ENCODE measurements around the gene SGTA.

Gene SGTA

GRCh38 chr19:2756921-2757881, 25.9 kb downstream of the SGTA start:
- ATAC-seq (no peak), DNase-seq (no peak)
- no peaks in the 10 kb centered on the region for H3K9me3 Mint-ChIP-seq
- no peak overlapping the region for H3K4me3 Mint-ChIP-seq
- peak overlapping the region in 1 of 2 donors; percentile 67 for H3K27ac Mint-ChIP-seq
- no peaks in the 10 kb centered on the region for H3K27me3 Mint-ChIP-seq
- H3K4me1 Mint-ChIP-seq = peaks cover 24% of the 10 kb centered on the region

DNA sequence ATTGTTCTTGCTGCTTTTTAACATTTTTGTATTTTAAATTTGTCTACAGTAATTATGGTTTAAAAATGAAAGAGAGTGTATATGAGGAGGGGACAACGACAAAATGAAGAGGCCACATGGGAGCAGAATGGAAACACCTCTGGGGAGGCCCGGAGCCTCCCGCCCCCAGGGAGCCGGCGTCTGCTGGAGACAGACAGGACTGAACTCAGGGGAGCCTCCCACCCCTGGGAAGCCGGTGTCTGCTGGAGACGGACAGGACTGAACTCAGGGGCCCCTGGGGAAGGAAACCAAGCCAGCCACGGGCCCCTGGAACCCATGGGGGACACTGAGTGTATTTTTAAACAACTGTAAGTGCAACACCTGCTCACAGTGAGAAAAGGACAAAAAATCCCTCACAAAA, 26.6 kb downstream of the SGTA start:
- Mint-ChIP-seq H3K27ac (no peak overlapping the region), H3K9me3 (no peaks in the 10 kb centered on the region), H3K4me1 (peaks cover 23% of the 10 kb centered on the region), H3K4me3 (no peak overlapping the region), H3K27me3 (no peaks in the 10 kb centered on the region)
- DNase-seq = no peak
- ATAC-seq = no peak

- no peak overlapping the region for H3K4me3 Mint-ChIP-seq
- no peaks in the 10 kb centered on the region for H3K9me3 Mint-ChIP-seq
- H3K27ac Mint-ChIP-seq = peak overlapping the region in 1 of 2 donors; percentile 49
Observed at GRCh38 chr19:2755811-2756210, 27.3 kb downstream of the SGTA start.

DNA sequence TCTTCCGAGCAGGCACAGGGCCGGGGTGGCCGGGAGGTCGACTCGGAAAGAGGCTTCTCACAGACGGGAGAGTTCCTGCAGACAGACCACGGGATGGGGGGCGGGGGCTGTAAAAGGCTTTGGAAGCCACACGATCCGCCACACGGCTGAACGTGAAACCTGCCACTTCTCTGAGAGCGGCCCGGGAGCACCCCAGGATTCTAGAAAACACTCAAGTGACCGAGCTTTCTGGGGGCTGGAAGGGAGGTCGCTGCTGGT, 27.7 kb downstream of the SGTA start:
- Mint-ChIP-seq H3K4me1 (peaks cover 34% of the 10 kb centered on the region), H3K27ac (peak overlapping the region in 1 of 2 donors; percentile 49), H3K4me3 (no peak overlapping the region), H3K9me3 (no peaks in the 10 kb centered on the region), H3K27me3 (no peaks in the 10 kb centered on the region)
- ATAC-seq (no peak), DNase-seq (no peak)

More at GRCh38 chr19:2755811-2756210, 27.3 kb downstream of the SGTA start:
- DNase-seq (no peak), ATAC-seq (no peak)
- H3K27me3 Mint-ChIP-seq = no peaks in the 10 kb centered on the region
- peaks cover 30% of the 10 kb centered on the region for H3K4me1 Mint-ChIP-seq

DNA sequence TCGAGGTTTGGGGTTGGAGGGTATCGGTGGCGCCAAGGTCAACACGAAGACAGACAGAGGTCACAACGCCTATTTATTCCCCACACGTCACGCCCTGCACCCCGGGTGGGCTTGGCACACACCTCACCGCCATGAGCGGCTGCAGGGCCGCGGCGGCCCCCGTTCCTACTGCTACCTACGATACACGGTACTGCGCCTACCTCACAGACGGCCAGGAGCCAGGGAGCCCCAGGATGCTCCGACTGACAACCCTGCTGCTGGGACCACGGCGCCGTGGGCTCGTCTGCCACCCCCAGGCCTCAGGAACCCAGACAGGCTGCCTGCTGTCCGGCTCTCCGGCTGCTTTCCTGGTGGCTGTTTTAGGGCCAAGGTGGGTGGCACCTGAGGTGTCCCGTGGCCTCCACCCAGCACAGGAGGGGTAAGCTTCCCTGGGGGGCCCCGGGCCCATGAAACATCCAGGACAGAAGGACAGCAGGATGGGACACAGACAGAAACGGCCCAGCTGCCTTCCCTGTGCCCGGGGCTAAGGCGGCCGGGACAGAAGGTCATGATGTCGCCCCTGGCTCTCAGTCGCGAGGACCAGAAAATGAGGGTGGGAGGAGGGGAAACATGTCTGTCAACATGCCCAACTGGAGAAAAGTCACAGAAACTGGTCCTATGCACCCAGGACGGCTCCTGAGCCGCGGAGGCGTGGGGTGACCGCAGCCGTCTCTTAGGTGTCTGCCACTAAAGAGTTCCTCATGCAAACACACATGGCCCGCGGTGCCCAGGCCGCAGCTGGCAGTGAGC, 28.2 kb downstream of the SGTA start:
- Mint-ChIP-seq H3K27ac (no peak overlapping the region), H3K4me3 (no peak overlapping the region), H3K9me3 (no peaks in the 10 kb centered on the region), H3K4me1 (peaks cover 35% of the 10 kb centered on the region), H3K27me3 (no peaks in the 10 kb centered on the region)
- DNase-seq (no peak), ATAC-seq (no peak)

- H3K27ac Mint-ChIP-seq = no peak overlapping the region
- peaks cover 28% of the 10 kb centered on the region for H3K4me1 Mint-ChIP-seq
- no peak for DNase-seq
- H3K9me3 Mint-ChIP-seq = no peaks in the 10 kb centered on the region
- no peak for ATAC-seq
- H3K27me3 Mint-ChIP-seq = no peaks in the 10 kb centered on the region
- H3K4me3 Mint-ChIP-seq = no peak overlapping the region
Observed at GRCh38 chr19:2751438-2751830, 31.6 kb downstream of the SGTA start.

GRCh38 chr19:2750808-2751437, 32.1 kb downstream of the SGTA start:
- Mint-ChIP-seq H3K9me3 (no peaks in the 10 kb centered on the region), H3K4me3 (no peak overlapping the region), H3K27ac (peak overlapping the region in 1 of 2 donors; percentile 40), H3K4me1 (peaks cover 28% of the 10 kb centered on the region), H3K27me3 (no peaks in the 10 kb centered on the region)
- ATAC-seq = no peak
- DNase-seq = no peak

DNA sequence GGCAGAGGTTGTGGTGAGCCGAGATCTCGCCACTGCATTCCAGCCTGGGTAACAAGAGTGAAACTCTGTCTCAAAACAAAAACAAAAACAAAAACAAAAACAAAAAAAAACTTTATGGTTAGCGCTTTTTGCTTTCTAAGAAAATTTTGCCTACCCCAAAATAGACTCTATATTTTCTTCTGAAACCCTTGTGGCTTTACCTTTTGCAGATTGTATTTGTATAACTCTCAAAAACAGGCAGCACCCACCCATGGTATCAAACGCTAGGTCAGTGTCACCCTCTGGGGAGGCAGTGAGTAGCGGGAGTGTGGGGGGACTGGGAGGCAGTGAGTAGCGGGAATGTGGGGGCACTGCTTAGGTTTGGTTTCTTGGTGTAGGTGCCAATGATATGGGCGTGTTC, 35.7 kb downstream of the SGTA start:
- Mint-ChIP-seq H3K4me3 (no peak overlapping the region), H3K4me1 (peaks cover 13% of the 10 kb centered on the region), H3K27me3 (peaks cover 9% of the 10 kb centered on the region), H3K9me3 (no peaks in the 10 kb centered on the region), H3K27ac (no peak overlapping the region)
- ATAC-seq (no peak), DNase-seq (no peak)

DNA sequence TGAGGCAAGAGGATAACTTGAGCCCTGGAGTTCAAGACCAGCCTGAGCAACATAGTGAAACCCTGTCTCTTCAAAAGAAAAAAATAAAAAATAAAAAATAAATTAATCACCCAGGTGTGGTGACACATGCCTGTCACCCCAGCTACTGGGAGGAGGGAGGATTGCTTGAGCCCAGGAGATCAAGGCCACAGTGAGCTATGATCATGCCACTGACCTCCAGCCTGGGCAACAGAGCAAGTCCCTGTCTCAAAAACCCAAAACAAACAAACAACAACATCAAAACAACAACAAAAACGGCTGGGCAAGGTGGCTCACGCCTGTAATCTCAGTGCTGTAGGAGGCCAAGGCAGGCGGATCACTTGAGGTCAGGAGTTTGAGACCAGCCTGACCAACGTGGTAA, 39.0 kb downstream of the SGTA start:
- H3K4me3 Mint-ChIP-seq = no peak overlapping the region
- H3K4me1 Mint-ChIP-seq = peaks cover 9% of the 10 kb centered on the region
- ATAC-seq (no peak), DNase-seq (no peak)
- no peak overlapping the region for H3K27ac Mint-ChIP-seq
- H3K27me3 Mint-ChIP-seq = peaks cover 28% of the 10 kb centered on the region
- H3K9me3 Mint-ChIP-seq = no peaks in the 10 kb centered on the region

DNA sequence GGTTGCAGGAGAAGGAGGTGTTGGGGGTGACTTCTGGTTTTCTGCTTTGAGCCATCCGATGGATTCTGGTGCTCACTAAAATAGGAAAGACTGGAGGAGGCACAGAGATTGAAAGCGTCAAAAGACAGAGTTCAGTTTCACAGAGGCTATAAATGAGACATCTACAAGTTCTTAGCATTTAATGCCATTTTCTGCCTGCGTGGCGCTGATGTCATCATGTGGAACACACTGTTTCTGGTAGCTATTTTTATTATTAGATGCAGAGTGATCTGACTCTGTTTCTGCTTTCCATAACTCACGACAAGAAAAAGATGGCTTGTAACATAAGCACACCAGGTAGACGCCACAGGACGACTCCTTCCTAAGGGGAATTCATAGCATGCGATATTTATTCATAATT, 40.0 kb downstream of the SGTA start:
- no peak for ATAC-seq
- Mint-ChIP-seq H3K4me1 (peaks cover 20% of the 10 kb centered on the region), H3K27me3 (peaks cover 28% of the 10 kb centered on the region), H3K9me3 (no peaks in the 10 kb centered on the region), H3K4me3 (no peak overlapping the region), H3K27ac (no peak overlapping the region)
- no peak for DNase-seq

- Mint-ChIP-seq H3K4me3 (peak overlapping the region; percentile 95 to 99), H3K27ac (no peak overlapping the region), H3K27me3 (peaks cover 28% of the 10 kb centered on the region), H3K4me1 (peaks cover 31% of the 10 kb centered on the region), H3K9me3 (no peaks in the 10 kb centered on the region)
- ATAC-seq (no peak), DNase-seq (no peak)
Observed at GRCh38 chr19:2740314-2740656, 42.8 kb downstream of the SGTA start.

DNA sequence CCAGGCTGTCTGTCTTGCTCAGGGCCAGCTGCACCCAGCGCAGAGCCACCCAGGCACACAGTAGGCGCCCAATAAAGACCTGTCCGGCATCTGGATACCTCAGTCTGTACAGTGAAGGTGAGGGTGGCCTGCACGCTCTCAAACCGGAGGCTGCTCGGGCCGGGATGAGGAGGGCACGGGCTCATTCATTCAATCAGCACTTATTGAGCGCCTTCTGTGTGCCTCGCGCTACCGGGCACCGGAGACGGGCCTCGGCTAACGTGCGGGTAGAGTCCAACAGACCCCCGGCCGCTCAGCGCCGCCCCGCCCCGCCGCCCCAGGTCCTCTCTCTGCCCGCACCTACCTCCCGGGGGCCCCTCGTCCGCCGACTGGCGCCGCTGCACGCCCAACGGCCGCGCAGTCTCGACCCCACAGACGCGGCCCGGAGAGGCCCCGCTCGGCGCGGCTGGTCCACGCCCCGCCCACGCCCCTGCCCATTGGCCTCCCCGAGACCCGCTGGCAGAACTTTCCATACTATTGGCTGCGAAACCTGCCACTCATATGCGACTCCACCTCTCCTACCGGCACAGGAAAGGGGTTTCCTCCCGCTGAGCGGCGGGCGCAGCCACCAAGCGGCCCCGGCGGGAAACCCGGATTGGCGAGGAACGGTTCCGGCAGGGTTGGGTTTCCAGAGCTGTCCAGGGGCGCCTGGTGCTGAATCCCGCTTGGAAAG, 43.3 kb downstream of the SGTA start, which contains the start of gene SLC39A3:
SLC39A3 (minus strand) TSS at position 416 of the 712 bp plus-strand sequence. CDS start 2,760 bp downstream, outside the sequence.
- H3K9me3 Mint-ChIP-seq = no peaks in the 10 kb centered on the region
- peaks cover 28% of the 10 kb centered on the region for H3K27me3 Mint-ChIP-seq
- peak; percentile 99 for ATAC-seq
- H3K27ac Mint-ChIP-seq = peak within 1 kb of the TSS; percentile 94 to 98
- H3K4me3 Mint-ChIP-seq = peak within 1 kb of the TSS; percentile 95 to 99
- H3K4me1 Mint-ChIP-seq = peaks cover 34% of the 10 kb centered on the region
- peak; percentile 99 for DNase-seq

DNA sequence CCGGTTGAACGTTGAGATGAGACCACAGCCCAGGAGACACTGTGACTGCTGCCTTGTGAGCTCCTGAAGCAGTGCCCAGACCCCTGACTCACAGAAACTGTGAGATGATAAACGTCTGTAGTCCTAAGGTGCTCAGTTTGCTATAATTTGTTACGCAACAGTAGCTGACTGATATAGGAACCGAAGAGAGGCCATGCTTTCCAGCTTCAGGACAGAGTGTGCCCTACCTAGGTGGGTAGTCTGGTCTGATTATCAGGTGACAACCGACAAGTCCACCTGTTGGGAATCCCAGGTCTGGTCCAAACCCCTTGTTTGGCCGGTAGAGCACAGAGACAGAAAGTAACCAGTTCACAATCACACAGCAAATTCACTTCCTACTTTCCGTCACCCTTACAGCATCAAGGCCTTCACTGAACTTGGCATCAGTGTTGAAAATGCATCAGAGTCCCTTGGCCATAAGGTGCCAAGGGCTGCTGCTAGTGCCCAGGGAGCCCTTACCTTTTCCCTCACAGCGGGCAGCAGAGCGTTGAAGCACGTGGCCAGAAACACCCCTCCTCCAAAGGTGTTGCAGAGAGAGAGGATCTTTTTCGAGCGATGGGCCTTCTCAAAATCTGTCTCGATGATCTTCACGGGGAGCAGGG, 46.4 kb downstream of the SGTA start:
- Mint-ChIP-seq H3K27me3 (peaks cover 12% of the 10 kb centered on the region), H3K4me1 (peaks cover 37% of the 10 kb centered on the region), H3K9me3 (no peaks in the 10 kb centered on the region), H3K4me3 (no peak overlapping the region), H3K27ac (no peak overlapping the region)
- ATAC-seq (no peak), DNase-seq (no peak)

- no peak overlapping the region for H3K27ac Mint-ChIP-seq
- no peak for DNase-seq
- no peaks in the 10 kb centered on the region for H3K9me3 Mint-ChIP-seq
- ATAC-seq = no peak
- peaks cover 36% of the 10 kb centered on the region for H3K4me1 Mint-ChIP-seq
- H3K27me3 Mint-ChIP-seq = peaks cover 4% of the 10 kb centered on the region
- no peak overlapping the region for H3K4me3 Mint-ChIP-seq
Observed at GRCh38 chr19:2735374-2735773, 47.7 kb downstream of the SGTA start.

Measured in stimulated activated naive CD8-positive, alpha-beta T cell treated with anti-CD3 and anti-CD28 coated beads, Interleukin-15, amount 100 ng/mL, for 72 hours (primary cell).